Kidney (tissue), 14 donors: ENCODE measurements around the gene FIBCD1. TPM values are rescaled to one million over a fixed set of nuclear protein-coding genes. Genes with fewer than 3 reads are reported as not detected.

Experiments
- DNase-seq, 5 donors: peaks; one replicate each; pipeline ENCODE4 v3.0.0-alpha.2; 2013 to 2020
- FAIRE-seq: peaks from 2 replicates; lab custom pipeline; 2012; peaks lifted over from hg19 to GRCh38; lab: Jason Lieb, UNC
- H3K27ac ChIP-seq, 2 donors: one replicate each; pipeline ENCODE4 v1.7.0; 2013; ENCODE audit warnings: low read depth in 2 of 2, low read length in 2 of 2, inconsistent platforms in 1 of 2
- H3K27me3 ChIP-seq: one replicate; pipeline ENCODE4 v1.7.1; 2013; ENCODE audit warnings: low read length, inconsistent platforms; ENCODE audit not compliant: control insufficient read depth, insufficient read depth
- H3K36me3 ChIP-seq, 3 donors: one replicate each; pipeline versions ENCODE4 v1.7.0 to v1.7.1; 2013; ENCODE audit warnings: low read length in 3 of 3, control low read depth in 1 of 3, inconsistent platforms in 1 of 3; ENCODE audit not compliant: insufficient read depth in 3 of 3, control insufficient read depth in 2 of 3
- H3K4me1 ChIP-seq, 3 donors: one replicate each; pipeline versions ENCODE4 v1.7.0 to v1.7.1; 2013; ENCODE audit warnings: low read length in 3 of 3, inconsistent platforms in 1 of 3, low read depth in 1 of 3; ENCODE audit not compliant: control insufficient read depth in 2 of 3, insufficient read depth in 2 of 3
- H3K4me3 ChIP-seq, 3 donors: one replicate each; pipeline versions ENCODE4 v1.7.0 to v1.8.1; 2013; ENCODE audit warnings: low read length in 3 of 3, control low read depth in 1 of 3, inconsistent platforms in 1 of 3
- H3K9ac ChIP-seq, 3 donors: one replicate each; pipeline versions ENCODE4 v1.7.0 to v1.7.1; 2013; ENCODE audit warnings: low read length in 3 of 3, control low read depth in 1 of 3, inconsistent platforms in 1 of 3
- H3K9me3 ChIP-seq, 3 donors: one replicate each; pipeline versions ENCODE4 v1.7.0 to v1.7.1; 2013; ENCODE audit warnings: low read length in 3 of 3, control low read depth in 1 of 3, inconsistent platforms in 1 of 3; ENCODE audit not compliant: control insufficient read depth in 2 of 3, insufficient read depth in 1 of 3
- intact Hi-C: fragments of 100-400 bp; cut with DNase I; formaldehyde crosslinking; loops from one replicate; pipeline ENCODE4 v1.11.1; 2022
- polyA plus RNA-seq: library from polyadenylated mRNA; stranded (reverse); fragments of 350-450 nt; fragmentation: Illumina TruSeq; extraction: RNeasy Lipid Tissue Mini Kit (QIAGEN cat#74804); gene quantifications from one replicate; pipeline ENCODE4 v1.2.3, GENCODE V29; 2014; ENCODE audit warnings: low read depth, low replicate concordance; ENCODE audit not compliant: insufficient read depth
- total RNA-seq: library from RNA; stranded (reverse); fragmentation: NEBNext Ultra II Directional; extraction: Animal tissue kit (Norgen Biotek cat#: 25700); gene quantifications from one replicate; pipeline ENCODE4 v1.2.1, GENCODE V29; 2021
- TF ChIP-seq, protein P1 (sequence below): IDR thresholded peaks from 3 replicates; pipeline ENCODE4 v1.5.1; 2012; ENCODE audit warnings: mild to moderate bottlenecking, moderate library complexity, borderline replicate concordance; ENCODE audit not compliant: insufficient read depth; ENCODE audit errors: extremely low read depth
- donor health status: control.
- donor health status: control.
- donor health status: control.
- donor health status: control.
- donor health status: control.
- donor health status: DM: yes; HTN: yes; CAD: no.
- donor health status: Normal renal cell carcinoma (clear cell type).

Gene FIBCD1
- total and polyA plus RNA-seq, 2 donors from 2014 or later = 0.25 TPM; not detected in 1

GRCh38 chr9:130857864-130858738 is 80.9 kb downstream of the FIBCD1 start:
- intact Hi-C loops = no loop called here
- Histone ChIP-seq H3K4me1 (peaks cover 0 to 25% (median 0%) of the 10 kb centered on the region in 3 donors), H3K9ac (no peak overlapping the region)

GRCh38 chr9:130856474-130856873 is 82.6 kb downstream of the FIBCD1 start:
- no peaks in the 10 kb centered on the region for H3K27me3 ChIP-seq
- H3K9me3 ChIP-seq = no peaks in the 10 kb centered on the region
- H3K27ac ChIP-seq = no peak overlapping the region
- DNase-seq = no peak
- H3K4me3 ChIP-seq = no peak overlapping the region
- no peak overlapping the region for H3K9ac ChIP-seq
- H3K36me3 ChIP-seq = peaks cover 10 to 16% (median 13%) of the 10 kb centered on the region in 3 donors
- TF ChIP-seq, protein P1, sequence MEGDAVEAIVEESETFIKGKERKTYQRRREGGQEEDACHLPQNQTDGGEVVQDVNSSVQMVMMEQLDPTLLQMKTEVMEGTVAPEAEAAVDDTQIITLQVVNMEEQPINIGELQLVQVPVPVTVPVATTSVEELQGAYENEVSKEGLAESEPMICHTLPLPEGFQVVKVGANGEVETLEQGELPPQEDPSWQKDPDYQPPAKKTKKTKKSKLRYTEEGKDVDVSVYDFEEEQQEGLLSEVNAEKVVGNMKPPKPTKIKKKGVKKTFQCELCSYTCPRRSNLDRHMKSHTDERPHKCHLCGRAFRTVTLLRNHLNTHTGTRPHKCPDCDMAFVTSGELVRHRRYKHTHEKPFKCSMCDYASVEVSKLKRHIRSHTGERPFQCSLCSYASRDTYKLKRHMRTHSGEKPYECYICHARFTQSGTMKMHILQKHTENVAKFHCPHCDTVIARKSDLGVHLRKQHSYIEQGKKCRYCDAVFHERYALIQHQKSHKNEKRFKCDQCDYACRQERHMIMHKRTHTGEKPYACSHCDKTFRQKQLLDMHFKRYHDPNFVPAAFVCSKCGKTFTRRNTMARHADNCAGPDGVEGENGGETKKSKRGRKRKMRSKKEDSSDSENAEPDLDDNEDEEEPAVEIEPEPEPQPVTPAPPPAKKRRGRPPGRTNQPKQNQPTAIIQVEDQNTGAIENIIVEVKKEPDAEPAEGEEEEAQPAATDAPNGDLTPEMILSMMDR = no peak
- H3K4me1 ChIP-seq = peaks cover 0 to 25% (median 0%) of the 10 kb centered on the region in 3 donors
- FAIRE-seq = no peak
- intact Hi-C loops = no loop called here

More at GRCh38 chr9:130857864-130858738, 80.9 kb downstream of the FIBCD1 start:
- peak in 1 of 5 donors; percentile 68 for DNase-seq
- Histone ChIP-seq H3K27ac (no peak overlapping the region), H3K27me3 (no peaks in the 10 kb centered on the region), H3K9me3 (no peaks in the 10 kb centered on the region), H3K4me3 (no peak overlapping the region), H3K36me3 (peaks cover 14 to 16% (median 15%) of the 10 kb centered on the region in 3 donors)
- TF ChIP-seq, protein P1 = no peak
- FAIRE-seq = no peak

DNA sequence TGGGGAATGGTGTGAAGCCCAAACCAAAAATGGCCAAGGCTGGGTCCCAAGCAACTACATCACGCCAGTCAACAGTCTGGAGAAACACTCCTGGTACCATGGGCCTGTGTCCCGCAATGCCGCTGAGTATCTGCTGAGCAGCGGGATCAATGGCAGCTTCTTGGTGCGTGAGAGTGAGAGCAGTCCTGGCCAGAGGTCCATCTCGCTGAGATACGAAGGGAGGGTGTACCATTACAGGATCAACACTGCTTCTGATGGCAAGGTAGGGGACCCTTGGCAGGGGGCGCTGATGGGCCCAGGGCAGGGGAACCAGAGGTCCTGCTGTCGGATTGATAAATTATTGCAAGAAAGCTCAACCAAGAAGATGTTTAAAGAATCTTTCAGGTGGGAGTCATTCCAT is 84.2 kb downstream of the FIBCD1 start:
- peaks cover 10 to 16% (median 11%) of the 10 kb centered on the region in 3 donors for H3K36me3 ChIP-seq

More for the DNA sequence above, 84.2 kb downstream of the FIBCD1 start:
- H3K9ac ChIP-seq = no peak overlapping the region
- H3K9me3 ChIP-seq = no peaks in the 10 kb centered on the region
- DNase-seq = peak in 1 of 5 donors; percentile 60
- H3K27me3 ChIP-seq = no peaks in the 10 kb centered on the region
- no peak for FAIRE-seq
- intact Hi-C loops = no loop called here
- peaks cover 0 to 12% (median 0%) of the 10 kb centered on the region in 3 donors for H3K4me1 ChIP-seq
- no peak overlapping the region for H3K4me3 ChIP-seq
- H3K27ac ChIP-seq = no peak overlapping the region
- TF ChIP-seq, protein P1 = no peak
